H1 (cell line): Measurements from ENCODE around the gene TANC1. TPM values are rescaled to one million over a fixed set of nuclear protein-coding genes. Genes with fewer than 3 reads are reported as not detected.

Experiments used
- BCL11A ChIP-seq, 2 experiments: IDR thresholded peaks; one replicate each; pipeline ENCODE4 v1.6.1; 2011; ENCODE audit warnings: low read depth in 2 of 2, low read length in 2 of 2, mild to moderate bottlenecking in 2 of 2
- JUN ChIP-seq: IDR thresholded peaks from 2 replicates; pipeline ENCODE4 v1.6.1; 2011; ENCODE audit warnings: low read depth, mild to moderate bottlenecking, improper control_type of control experiment, low read length
- NRF1 ChIP-seq: IDR thresholded peaks from 2 replicates; pipeline ENCODE4 v1.6.1; 2011; ENCODE audit warnings: mild to moderate bottlenecking, low read depth, low read length, improper control_type of control experiment
- POLR2A ChIP-seq, 2 experiments: IDR thresholded peaks; 1 replicate in 1 of 2; 2 replicates in 1 of 2; pipeline ENCODE4 v1.6.1; 2011; ENCODE audit warnings: low read depth in 2 of 2, low read length in 2 of 2, mild to moderate bottlenecking in 2 of 2; ENCODE audit errors: control extremely low read depth in 1 of 2
- TAF7 ChIP-seq: optimal IDR thresholded peaks from 2 replicates; pipeline ENCODE3; 2011; ENCODE audit warnings: low read depth, mild to moderate bottlenecking, inconsistent platforms, low read length, moderate library complexity, borderline replicate concordance
- polyA plus RNA-seq, 7 experiments: library from polyadenylated mRNA; depleted of rRNA in 3 of 7; stranded (reverse) in 5 of 7; unstranded in 2 of 7; fragments of >200 nt in 5 of 7; fragments of 200-250 nt in 2 of 7; gene quantifications; 1 replicate in 5 of 7; 2 replicates in 1 of 7; 4 replicates in 1 of 7; pipeline versions ENCODE4 v1.2.1 to v1.2.3, GENCODE V29; 2011 to 2013; ENCODE audit warnings: missing spikeins in 2 of 7, mixed read lengths in 2 of 7
- total RNA-seq: library from RNA; stranded (reverse); fragmentation: NEBNext Ultra II Directional; extraction: Animal tissue kit (Norgen Biotek cat#: 25700); gene quantifications from 2 replicates; pipeline ENCODE4 v1.2.1, GENCODE V29; 2021
- TF ChIP-seq, protein P1 (sequence below): IDR thresholded peaks from 2 replicates; pipeline ENCODE4 v1.6.1; 2011; ENCODE audit warnings: low read length, improper control_type of control experiment
- TF ChIP-seq, protein P2 (sequence below): IDR thresholded peaks from 2 replicates; pipeline ENCODE4 v1.6.1; 2011; ENCODE audit warnings: low read depth, mild to moderate bottlenecking, low read length; ENCODE audit not compliant: insufficient read depth

Gene TANC1
- total and polyA plus RNA-seq, 2 of the 8 experiments (the other 6 are each of a cell fraction or from before 2014, with no cell fraction given) = 4.1 to 7.6 TPM

DNA sequence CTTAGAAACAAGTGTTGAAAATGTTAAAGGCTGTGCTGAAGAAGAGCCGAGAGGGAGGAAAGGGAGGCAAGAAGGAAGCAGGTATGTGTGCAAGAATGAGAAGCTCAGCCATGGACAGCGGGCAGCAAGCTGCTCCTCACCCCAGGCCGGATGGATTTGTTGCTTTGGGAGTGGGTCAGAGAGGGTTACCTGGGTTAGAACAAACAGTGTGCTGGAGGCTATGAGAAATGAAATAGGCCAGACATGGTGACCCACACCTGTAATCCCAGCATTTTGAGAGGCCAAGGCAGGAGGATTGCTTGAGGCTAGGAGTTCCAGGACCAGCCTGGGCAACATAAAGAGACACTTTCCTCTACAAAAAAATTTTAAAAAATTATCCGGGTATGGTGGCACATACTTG, 97.5 kb downstream of the TANC1 start (continued):
- no peak for TF ChIP-seq JUN
- no peak for TF ChIP-seq TAF7
- no peak for TF ChIP-seq NRF1
- TF ChIP-seq, protein P1, sequence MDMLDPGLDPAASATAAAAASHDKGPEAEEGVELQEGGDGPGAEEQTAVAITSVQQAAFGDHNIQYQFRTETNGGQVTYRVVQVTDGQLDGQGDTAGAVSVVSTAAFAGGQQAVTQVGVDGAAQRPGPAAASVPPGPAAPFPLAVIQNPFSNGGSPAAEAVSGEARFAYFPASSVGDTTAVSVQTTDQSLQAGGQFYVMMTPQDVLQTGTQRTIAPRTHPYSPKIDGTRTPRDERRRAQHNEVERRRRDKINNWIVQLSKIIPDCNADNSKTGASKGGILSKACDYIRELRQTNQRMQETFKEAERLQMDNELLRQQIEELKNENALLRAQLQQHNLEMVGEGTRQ = no peak
- TF ChIP-seq BCL11A (IDR thresholded peaks at IDR 0.05; ENCODE audit: low read depth in 2 of 2, low read length in 2 of 2) = no peak
- TF ChIP-seq, protein P2, sequence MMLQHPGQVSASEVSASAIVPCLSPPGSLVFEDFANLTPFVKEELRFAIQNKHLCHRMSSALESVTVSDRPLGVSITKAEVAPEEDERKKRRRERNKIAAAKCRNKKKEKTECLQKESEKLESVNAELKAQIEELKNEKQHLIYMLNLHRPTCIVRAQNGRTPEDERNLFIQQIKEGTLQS = no peak
- TF ChIP-seq POLR2A (IDR thresholded peaks at IDR 0.05; ENCODE audit: control extremely low read depth in 1 of 2, low read depth in 2 of 2, low read length in 2 of 2) = no peak
